Inflammatory macrophage (primary cell): ENCODE measurements around the gene TECPR2.

Experiments used
- DNase-seq, 2 donors: peaks; one replicate each; pipeline ENCODE4 v3.0.0-alpha.2; 2020 to 2022

TECPR2 gene

GRCh38 chr14:102427642-102428041 is 64.9 kb downstream of the TECPR2 start:
- DNase-seq = no peak

DNA sequence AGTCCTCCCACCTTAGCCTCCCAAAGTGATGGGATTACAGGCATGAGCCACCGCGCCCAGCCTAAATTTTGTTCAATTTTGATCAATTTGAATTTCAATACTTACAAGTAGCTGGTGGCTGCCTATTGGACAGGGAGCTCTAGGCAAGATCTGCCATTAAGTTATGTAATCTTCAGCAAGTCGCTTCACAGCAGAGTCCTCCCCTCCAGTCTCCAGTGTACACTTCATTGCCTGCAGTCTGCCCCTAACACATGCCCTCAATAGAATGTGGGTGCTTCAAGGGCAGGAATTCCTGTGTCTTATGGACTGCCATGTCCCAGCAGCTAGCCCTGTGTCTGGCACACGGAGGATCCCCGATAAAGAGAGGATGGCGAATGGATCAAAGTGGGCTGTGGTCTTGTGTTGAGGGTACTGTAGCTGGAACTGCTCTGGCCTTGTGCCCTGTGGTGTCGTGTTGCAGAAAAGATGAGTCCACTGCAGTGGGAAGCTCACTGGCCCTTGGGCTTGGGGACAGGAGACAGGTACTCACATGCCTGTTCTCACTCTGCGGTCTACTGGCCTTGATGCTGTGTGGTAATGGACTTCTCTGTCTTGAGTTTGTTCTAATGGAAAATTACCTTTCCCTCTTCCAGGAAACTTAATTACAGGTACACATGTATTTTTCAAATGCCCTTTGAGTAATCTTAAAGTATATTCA is 67.6 kb downstream of the TECPR2 start:
- no peak for DNase-seq

- no peak for DNase-seq
Observed at GRCh38 chr14:102431751-102432150, 69.0 kb downstream of the TECPR2 start.

DNA sequence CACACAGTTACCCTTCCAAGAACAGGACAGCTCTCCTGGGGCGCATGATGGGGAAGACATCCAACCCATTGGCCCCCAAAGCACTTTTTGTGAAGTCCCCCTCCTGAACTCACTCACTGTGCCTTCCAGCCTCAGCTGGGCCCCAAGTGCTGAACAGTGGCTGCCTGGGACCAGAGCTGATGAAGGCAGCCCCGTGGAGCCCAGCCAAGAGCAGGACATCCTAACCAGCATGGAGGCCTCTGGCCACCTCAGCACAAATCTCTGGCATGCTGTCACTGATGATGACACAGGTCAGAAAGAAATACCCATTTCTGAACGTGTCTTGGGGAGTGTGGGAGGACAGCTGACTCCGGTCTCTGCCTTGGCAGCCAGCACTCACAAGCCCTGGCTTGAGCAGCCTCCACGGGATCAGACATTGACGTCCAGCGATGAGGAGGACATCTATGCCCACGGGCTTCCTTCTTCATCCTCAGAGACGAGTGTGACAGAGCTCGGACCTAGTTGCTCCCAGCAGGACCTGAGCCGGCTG is 72.0 kb downstream of the TECPR2 start:
- no peak for DNase-seq

- DNase-seq = peak; percentile 67 to 72
Observed at GRCh38 chr14:102437997-102438915, 75.5 kb downstream of the TECPR2 start.

DNA sequence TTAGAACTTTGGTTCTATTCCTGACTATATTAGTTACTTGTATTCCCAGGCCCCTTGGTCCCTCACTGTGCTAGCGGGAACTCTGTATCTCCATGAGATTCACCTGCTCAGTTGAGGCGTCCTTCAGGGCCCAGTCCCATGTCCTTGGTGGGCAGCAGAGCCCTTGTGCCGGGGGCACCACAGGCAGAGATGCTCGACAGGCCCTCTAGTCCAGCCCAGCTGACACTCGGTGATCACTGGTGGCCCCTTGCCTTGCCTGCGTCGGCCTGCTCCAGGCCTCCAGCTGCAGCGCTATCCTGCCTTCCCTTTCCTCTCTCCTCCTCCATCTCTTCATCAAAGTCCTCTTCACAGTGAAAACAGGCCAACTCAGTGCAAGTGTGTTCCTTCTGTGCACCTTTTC is 76.8 kb downstream of the TECPR2 start:
- no peak for DNase-seq

DNA sequence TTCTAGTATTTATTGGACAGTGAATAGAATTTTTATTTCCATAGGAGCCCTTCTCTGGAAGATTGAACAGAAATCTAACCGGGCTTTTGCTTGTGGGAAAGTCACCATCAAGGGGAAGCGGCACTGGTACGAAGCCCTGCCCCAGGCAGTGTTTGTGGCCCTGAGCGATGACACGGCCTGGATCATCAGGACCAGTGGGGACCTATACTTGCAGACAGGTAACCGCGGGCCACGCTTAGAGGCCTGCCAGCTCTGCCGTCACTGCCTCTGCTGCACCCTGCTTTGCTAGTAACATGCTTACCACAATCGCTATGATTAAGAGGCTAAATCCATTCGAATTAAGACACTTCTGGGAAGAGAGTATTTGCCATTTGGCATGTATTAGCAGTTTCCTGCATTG is 77.7 kb downstream of the TECPR2 start:
- DNase-seq = no peak

DNA sequence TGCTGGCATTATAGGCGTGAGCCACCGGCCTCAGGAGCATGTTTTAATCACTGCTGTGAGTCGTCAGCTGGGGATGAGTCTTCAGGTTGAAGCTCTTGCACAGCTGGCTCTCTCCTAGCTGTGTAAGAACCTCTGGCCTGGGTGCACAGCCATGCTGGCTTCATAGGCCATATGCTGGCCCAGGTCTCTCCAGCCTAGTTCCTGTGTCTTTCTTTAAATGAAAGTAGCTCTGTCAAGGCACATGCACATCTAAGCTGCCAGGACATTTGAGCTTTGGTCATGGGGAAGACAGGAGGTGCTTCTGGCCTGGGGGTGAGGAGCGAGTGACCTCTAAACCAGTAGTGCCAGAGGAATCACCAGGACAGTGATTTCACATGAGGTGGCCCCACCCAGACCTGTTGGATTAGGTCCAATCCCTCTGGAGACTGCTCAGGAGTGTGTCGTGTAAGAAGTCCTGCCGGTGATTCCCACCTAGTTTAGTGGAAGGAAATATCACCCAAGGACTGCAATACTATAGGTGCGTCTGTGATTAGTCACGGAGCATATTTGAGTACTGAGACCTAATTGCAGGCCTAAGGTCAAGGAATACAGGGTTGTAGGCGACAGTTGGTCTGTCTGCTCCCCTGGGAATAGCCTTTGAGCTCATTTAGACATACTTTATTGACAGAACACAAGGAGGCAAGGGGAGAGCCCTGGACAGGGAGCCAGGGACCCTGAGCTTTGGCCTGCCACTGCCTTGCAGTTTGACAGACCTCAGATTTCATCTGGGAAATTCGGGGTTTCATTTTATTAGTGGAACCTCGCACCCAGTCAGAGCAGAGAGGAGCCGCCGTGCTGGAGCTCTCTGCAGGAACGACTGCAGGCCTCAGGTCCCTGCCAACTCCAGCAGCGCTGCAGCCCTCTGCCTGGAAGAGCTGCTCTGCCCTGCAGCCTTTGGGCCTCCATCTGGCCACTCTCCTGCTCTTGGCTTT is 79.8 kb downstream of the TECPR2 start:
- DNase-seq = no peak

DNA sequence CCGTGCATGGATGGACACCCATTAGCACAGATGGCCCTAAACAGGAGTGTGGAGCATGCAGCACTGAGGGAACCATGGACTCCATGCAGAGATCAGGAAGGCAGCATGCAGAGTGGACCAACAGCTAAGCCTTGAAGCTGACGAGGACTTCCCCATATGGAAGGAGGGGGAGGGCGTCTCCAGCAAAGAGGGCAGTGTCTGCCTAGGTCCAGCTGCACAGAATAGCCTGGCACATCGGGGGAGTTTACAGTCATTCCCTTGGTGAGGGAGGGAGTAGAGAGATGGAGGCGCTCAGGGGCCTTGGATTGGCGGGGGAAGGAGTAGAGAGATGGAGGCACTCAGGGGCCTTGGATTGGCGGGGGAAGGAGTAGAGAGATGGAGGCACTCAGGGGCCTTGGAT is 82.3 kb downstream of the TECPR2 start:
- peak in 1 of 2 donors; percentile 33 for DNase-seq

- peak in 1 of 2 donors; percentile 6 for DNase-seq
Observed at GRCh38 chr14:102445641-102446040, 82.9 kb downstream of the TECPR2 start.

GRCh38 chr14:102450206-102451063 is 87.7 kb downstream of the TECPR2 start:
- DNase-seq = no peak

- DNase-seq = no peak
Observed at GRCh38 chr14:102451064-102451352, 88.3 kb downstream of the TECPR2 start.

GRCh38 chr14:102452302-102452701 is 89.6 kb downstream of the TECPR2 start:
- no peak for DNase-seq

- no peak for DNase-seq
Observed at GRCh38 chr14:102454711-102455110, 92.0 kb downstream of the TECPR2 start.

DNA sequence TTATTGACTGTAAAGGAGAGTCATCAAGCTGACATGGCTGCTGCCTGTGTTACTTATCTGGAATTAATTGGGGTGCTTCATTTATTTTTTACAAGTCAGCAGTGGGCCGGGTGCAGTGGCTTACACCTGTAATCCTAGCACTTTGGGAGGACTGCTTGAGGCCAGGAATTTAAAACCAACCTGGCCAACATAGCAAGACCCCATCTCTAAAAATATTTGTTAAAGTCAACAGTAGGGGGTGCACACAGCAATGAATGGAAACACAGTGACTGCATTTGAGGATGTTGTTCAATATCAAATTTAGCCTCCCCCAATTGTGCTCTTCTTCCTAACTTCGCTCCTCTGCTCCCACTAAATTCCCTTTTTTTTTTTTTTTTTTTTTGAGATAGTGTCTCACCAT is 94.8 kb downstream of the TECPR2 start:
- DNase-seq = no peak

DNA sequence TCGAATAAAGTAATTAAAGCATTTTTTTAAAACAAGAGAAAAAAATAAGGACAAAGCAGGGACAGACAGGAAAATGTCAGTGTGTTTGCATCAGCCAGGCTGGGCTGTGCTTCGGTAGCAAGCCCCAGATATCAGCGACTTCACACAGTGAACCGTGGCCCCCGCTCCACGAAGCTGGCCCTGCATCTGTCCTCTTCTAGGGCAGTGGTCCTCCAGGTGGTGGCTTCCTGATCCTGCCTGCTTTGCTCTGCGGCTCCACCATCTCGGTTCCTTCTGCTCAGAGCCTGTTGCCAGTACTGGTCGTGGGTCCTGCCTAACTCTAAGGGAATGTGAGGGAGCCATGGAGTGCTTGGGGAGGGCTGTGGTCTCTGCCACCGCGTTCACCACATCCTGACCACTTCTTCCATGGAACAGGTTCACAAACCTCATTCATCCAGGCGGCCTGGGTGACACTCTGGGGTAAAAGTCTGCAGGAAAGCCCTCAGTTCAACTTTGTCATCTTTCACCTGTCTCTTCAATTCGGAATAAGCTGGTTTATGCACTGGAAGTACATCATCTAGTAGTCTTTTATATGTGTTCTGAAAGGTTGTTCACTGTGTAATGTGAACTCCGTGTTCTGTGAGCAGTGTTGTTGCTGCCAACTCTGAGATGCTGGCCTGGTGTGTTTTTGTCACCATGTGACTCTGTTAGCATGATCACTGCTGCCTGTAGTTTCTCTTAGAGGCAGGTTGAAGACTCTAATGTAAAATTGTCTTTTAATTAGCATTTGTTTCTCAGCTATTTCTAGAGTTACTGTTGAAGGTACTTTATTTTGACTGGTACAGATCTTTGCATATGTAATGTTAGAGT is 99.0 kb downstream of the TECPR2 start:
- no peak for DNase-seq

- no peak for DNase-seq
Observed at GRCh38 chr14:102462391-102462790, 99.7 kb downstream of the TECPR2 start.

- no peak for DNase-seq
Observed at GRCh38 chr14:102464006-102464405, 101.3 kb downstream of the TECPR2 start.

GRCh38 chr14:102464846-102465341 is 102.2 kb downstream of the TECPR2 start:
- DNase-seq = no peak

- no peak for DNase-seq
Observed at GRCh38 chr14:102469261-102469660, 106.5 kb downstream of the TECPR2 start.
